Measurements from ENCODE around the gene SCCPDH. TPM values are rescaled to one million over a fixed set of nuclear protein-coding genes. Genes with fewer than 3 reads are reported as not detected.

The SCCPDH gene
- total and polyA plus RNA-seq, 2 donors = 35.2 to 80.2 TPM

DNA sequence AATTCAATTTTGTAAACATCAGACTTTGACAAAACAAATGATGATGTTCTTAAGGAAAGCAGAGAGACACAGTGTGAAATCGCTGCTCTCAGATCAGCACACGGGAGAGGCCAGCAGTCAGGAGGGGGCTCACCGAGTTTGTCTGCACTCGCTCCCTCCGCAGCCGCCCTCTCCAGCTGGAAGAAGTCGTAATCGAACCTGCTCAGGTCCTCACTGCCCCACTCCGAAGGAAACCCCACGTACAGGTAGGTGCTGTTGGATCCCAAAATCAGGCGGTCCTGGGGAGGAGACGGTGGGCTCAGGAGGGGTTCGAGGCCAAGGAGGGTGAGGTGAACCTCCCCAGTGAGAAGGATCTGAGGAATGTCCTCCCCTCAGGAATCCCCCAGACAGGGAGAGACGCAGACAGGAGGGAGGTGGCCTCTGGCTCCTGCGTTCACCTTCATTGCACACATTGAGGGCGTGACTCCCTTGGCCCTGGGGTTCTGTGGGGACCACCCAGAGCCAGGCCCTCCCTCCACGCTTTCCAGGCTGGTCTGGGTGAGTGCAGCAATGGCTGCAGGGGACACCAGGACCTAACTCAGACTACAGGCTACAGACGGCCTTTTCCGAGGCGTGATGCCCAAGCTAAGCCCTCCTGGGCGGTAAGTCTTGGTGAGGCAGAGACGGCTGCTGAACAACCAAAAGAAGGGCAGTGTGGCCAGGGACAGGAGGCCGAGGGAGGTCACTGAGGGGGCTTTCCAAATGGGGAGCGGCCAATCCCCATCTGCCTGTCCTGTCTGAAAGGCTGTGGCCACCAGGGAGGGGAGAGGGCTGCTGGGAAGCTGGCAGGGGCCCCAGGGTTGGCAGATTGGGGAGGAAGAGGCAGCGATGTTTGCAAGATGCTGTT lies 65.5 kb downstream of the SCCPDH start:
- peaks cover 4% of the 10 kb centered on the region for H3K4me1 ChIP-seq (ENCODE audit: insufficient read depth)
- H3K27ac ChIP-seq (ENCODE audit: low read depth) = no peak overlapping the region
- no peak for DNase-seq (ENCODE audit: extremely low spot score)
- no peaks in the 10 kb centered on the region for H3K36me3 ChIP-seq (ENCODE audit: insufficient read depth)
- H3K4me3 ChIP-seq (ENCODE audit: low read depth, low read length) = no peak overlapping the region
- 70% methylated on average over 25 of the region's 25 CpGs for WGBS

DNA sequence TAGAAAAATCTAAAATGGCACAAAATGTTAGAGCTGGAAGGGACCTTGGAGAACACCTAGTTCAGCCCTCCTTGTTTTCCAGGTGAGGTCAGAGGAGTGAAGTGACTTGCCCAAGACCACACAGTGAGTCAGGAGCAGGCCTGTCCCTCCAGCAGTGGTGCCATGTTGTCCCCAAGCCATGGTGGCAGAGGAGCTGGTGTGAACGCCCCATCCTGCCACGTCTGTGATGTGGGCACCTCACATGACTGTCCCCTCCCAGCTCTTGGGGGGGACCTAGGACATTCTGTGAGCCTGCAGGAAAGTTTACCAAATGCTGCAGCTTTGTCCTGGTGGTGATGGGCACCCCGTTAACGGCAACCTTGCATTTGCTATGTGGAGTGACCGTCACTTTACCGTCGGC lies 66.2 kb downstream of the SCCPDH start:
- DNase-seq (ENCODE audit: extremely low spot score) = no peak
- WGBS = 97% methylated on average over 7 of the region's 7 CpGs
- H3K36me3 ChIP-seq (ENCODE audit: insufficient read depth) = no peaks in the 10 kb centered on the region
- H3K4me3 ChIP-seq (ENCODE audit: low read depth, low read length) = no peak overlapping the region
- peaks cover 4% of the 10 kb centered on the region for H3K4me1 ChIP-seq (ENCODE audit: insufficient read depth)
- no peak overlapping the region for H3K27ac ChIP-seq (ENCODE audit: low read depth)

DNA sequence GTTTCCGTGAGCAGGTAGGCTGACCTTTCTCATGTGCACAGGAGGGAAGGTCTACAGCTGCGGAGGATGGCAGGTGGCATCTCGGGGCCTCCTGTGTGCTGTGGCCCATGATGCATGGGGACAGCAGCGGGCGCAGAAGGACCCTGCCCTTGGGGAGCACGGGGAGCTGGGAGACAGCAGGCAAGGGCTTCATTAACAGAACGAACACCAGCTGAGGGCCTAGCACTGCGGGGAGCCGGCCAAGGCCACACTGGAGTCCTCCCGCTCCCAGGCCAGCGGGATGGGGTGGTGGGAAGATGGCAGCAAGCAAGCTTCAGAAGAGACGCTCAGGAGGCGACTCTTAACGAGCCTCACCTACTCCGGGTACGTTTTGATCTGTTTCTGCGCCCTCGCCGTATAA lies 66.6 kb downstream of the SCCPDH start:
- H3K4me3 ChIP-seq (ENCODE audit: low read depth, low read length) = no peak overlapping the region
- DNase-seq (ENCODE audit: extremely low spot score) = no peak
- 97% methylated on average over 19 of the region's 19 CpGs for WGBS
- no peaks in the 10 kb centered on the region for H3K36me3 ChIP-seq (ENCODE audit: insufficient read depth)
- H3K4me1 ChIP-seq (ENCODE audit: insufficient read depth) = peaks cover 4% of the 10 kb centered on the region
- H3K27ac ChIP-seq (ENCODE audit: low read depth) = no peak overlapping the region

DNA sequence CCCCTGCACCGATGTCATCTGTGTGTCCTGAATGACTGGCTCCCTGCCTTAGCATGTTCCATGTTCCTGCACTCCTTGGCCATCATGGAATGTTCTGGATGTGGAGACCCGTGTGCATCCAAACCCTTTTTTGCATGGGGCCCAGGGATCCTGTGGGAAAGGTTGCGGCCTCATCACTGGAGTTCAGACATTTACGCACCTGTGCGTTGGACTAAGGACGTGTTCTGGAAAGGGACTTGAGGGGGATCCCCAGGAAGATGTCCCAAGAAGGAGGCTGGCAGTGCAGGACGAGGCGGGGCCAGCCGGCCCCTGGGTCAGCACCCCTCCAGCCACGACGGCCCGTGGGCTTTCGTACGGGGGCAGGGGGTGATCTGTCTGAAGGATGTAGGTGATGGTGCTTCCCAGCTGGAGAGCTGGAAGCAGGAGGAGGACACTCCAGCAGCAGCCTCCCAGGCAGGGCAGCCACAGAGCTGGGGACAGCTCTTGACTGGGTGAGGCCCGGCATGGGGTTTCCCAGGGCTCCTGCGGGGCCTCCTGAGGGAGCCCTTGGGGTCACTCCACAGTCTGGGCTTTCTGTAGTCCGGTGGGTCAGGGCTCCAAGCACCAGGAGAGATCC lies 67.2 kb downstream of the SCCPDH start:
- Histone ChIP-seq H3K36me3 (ENCODE audit: insufficient read depth) (no peaks in the 10 kb centered on the region), H3K4me3 (ENCODE audit: low read depth, low read length) (no peak overlapping the region), H3K27ac (ENCODE audit: low read depth) (no peak overlapping the region), H3K4me1 (ENCODE audit: insufficient read depth) (peaks cover 4% of the 10 kb centered on the region)
- no peak for DNase-seq (ENCODE audit: extremely low spot score)
- 84% methylated on average over 17 of the region's 17 CpGs for WGBS

DNA sequence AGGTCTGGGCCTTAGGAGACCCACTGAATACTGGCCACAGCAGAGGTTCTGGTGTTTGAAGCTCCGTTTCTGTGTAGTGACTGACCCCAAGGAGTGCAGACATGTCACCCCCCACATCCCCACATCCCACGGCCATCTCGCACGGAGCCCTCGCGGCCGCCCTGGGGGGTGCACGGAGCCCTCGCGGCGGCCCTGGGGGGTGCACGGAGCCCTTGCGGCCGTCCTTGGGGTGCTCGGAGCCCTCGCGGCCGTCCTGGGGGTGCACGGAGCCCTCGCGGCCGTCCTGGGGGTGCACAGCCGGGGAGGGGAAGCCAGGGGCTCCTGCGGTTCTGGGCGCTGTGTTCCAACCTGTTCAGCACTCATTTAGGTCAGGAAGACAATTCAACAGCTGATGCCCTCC lies 68.4 kb downstream of the SCCPDH start:
- Histone ChIP-seq H3K36me3 (ENCODE audit: insufficient read depth) (no peaks in the 10 kb centered on the region), H3K27ac (ENCODE audit: low read depth) (no peak overlapping the region), H3K4me1 (ENCODE audit: insufficient read depth) (peaks cover 1% of the 10 kb centered on the region), H3K4me3 (ENCODE audit: low read depth, low read length) (no peak overlapping the region)
- DNase-seq (ENCODE audit: extremely low spot score) = no peak
- WGBS = 91% methylated on average over 25 of the region's 25 CpGs

DNA sequence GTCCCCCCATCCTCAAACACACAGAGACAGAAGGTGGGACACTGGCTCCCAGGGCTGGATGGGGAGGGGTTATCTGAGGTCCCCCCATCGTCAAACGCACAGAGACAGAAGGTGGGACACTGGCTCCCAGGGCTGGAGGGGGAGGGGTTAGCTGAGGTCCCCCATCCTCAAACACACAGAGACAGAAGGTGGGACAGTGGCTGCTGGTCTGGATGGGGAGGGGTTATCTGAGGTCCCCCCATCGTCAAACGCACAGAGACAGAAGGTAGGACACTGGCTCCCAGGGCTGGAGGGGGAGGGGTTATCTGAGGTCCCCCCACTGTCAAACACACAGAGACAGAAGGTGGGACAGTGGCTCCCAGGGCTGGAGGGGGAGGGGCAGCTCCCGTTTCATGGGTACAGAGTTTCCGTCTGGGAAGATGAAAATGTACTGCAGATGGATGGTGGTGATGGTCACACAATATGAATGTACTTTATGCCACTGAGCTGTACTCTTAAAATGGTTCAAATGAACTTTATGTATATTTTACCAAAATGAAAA lies 69.2 kb downstream of the SCCPDH start:
- DNase-seq (ENCODE audit: extremely low spot score) = no peak
- WGBS = 24% methylated on average over 6 of the region's 6 CpGs
- H3K27ac ChIP-seq (ENCODE audit: low read depth) = no peak overlapping the region

DNA sequence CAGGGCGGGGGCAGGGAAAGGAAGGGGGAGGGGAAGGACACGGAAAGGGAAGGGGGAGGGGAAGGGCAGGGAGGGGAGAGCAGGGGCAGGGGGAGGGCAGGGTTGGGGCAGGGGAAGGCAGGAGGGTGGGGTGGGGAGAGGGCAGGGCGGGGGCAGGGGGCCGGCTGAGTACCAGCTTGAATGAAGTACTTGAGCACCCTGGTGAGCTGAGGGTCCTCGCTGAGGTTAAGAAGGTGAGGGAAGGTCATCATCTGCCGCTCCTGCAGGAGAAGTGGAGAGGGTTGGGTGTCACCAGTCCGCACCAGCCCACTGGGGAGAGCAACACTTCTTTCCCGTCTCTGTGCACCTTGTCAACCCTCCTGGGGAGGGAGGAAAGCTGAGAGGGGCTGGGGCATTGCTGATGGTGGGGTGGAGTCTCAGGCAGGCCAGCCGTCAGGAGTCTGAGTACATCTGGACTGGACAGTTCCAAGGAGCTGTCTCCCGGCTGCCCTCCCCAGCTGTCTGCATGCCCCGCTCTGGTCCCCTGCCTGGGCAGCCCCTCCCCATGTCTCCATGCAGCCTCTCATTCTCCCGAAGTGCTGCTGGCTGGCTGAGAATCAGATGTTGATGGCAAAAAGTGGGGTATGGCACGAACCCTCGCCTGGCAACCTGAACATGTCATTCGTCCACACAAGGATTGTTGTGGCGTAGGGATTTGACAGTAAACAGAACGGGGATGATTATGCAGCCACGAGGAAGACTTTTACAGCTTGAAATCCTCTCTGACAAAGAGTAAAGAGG lies 70.0 kb downstream of the SCCPDH start:
- Histone ChIP-seq H3K27ac (ENCODE audit: low read depth) (no peak overlapping the region), H3K4me1 (ENCODE audit: insufficient read depth) (no peaks in the 10 kb centered on the region), H3K36me3 (ENCODE audit: insufficient read depth) (no peaks in the 10 kb centered on the region), H3K4me3 (ENCODE audit: low read depth, low read length) (no peak overlapping the region)
- WGBS = 28% methylated on average over 17 of the region's 18 CpGs
- no peak for DNase-seq (ENCODE audit: extremely low spot score)

More for the DNA sequence above, 69.2 kb downstream of the SCCPDH start:
- Histone ChIP-seq H3K36me3 (ENCODE audit: insufficient read depth) (no peaks in the 10 kb centered on the region), H3K4me3 (ENCODE audit: low read depth, low read length) (no peak overlapping the region), H3K4me1 (ENCODE audit: insufficient read depth) (peaks cover 1% of the 10 kb centered on the region)

DNA sequence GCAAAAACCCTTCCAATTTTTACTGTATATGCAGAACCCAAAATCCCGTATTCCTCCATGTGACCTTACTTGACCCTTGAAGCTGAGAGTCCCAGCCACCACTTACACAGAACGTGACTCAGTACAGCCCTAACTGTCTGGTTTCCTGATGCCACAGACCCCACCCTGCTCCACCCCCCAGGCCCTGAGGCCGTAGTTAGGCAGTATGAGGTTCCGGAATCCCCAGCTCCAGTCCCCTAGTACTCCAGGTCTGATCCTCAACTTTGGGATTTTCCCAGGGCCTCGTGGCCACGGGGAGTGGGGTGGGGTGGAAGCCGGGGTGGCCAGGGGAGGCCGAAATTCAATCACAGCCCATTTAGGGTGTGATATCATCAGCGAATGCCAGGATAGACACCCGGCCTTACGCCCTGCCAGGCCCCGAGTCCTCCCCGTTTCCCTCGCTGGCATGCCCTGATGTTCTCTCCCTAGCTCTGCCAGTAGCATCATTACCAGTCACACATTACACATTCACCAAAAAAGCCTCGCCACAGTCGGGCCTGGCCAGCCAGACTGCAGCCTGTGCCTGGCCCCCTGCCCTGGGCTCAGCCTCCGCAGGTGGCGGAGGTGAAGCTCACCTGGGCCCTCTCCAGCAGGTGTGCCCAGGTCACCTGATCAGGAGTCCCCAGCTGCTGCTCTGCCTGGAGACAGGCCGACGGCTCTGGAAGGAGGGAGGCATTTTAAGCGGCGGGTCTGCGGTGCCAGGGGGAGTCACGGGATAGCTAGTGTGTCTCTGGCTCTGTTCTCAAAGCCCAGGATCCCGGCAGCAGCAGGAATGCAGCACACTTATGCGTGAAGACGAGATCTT lies 70.8 kb downstream of the SCCPDH start:
- WGBS = 69% methylated on average over 27 of the region's 27 CpGs
- H3K4me1 ChIP-seq (ENCODE audit: insufficient read depth) = no peaks in the 10 kb centered on the region
- H3K27ac ChIP-seq (ENCODE audit: low read depth) = no peak overlapping the region
- DNase-seq (ENCODE audit: extremely low spot score) = no peak
- H3K4me3 ChIP-seq (ENCODE audit: low read depth, low read length) = no peak overlapping the region
- no peaks in the 10 kb centered on the region for H3K36me3 ChIP-seq (ENCODE audit: insufficient read depth)

DNA sequence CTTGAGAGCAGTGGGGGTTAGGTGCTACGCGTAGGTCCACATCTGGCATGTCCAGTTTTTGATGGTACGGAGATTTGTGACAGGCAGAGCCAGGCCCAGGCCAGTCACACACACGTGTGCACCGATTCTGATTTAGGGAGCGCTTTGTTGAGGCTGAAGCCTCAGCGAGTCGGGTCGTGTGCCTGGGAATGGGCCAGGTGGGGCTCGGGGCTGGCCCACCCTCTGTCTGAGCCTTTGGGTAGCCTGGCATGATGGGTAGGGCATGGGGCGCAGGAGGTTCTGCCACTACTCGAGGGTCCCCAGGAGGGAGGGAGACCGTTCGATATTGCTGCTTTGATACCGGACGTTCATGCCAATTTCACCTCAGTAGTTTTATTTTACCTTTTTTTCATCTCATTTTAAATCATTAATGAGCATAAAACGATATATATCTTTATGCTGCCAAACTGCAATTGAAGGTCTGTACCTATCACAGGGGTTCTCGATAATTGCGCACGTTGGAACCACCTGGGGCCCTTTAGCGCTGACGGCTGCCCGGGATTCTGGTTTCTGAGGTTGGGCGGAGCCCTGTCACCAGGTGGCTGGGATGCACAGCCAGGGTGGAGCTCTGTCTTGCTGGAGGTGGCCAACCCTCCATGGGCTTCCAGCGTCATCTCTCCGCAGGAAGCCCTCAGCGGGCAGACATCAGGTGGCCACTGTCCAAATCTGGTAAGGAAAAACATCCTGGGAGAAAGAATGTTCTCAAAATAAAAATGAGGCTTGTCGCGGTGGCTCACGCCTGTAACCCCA lies 71.9 kb downstream of the SCCPDH start:
- 93% methylated on average over 30 of the region's 30 CpGs for WGBS
- no peak for DNase-seq (ENCODE audit: extremely low spot score)

DNA sequence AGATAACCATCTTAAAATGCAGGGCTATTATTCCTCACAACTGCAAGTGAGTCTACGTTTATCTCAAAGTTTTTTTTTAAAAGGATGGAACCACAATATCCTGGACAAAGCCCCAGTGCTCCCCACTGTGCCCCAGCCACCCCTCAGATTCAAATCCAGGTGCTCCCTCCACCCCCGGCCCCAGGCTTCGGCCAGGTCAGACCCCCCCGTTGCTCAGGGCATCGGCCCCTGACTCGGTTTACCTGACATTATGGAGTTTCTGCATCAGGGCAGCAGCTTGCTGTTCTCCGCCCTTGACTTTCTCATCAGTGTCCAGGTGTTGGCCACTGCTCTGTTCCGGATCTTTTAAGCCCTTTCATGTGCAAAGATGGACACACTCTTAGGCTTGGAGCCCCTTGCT lies 72.9 kb downstream of the SCCPDH start:
- no peak overlapping the region for H3K27ac ChIP-seq (ENCODE audit: low read depth)
- H3K36me3 ChIP-seq (ENCODE audit: insufficient read depth) = no peaks in the 10 kb centered on the region
- 85% methylated on average over 8 of the region's 8 CpGs for WGBS
- H3K4me1 ChIP-seq (ENCODE audit: insufficient read depth) = no peaks in the 10 kb centered on the region
- no peak overlapping the region for H3K4me3 ChIP-seq (ENCODE audit: low read depth, low read length)
- no peak for DNase-seq (ENCODE audit: extremely low spot score)

More for the DNA sequence above, 71.9 kb downstream of the SCCPDH start:
- H3K4me3 ChIP-seq (ENCODE audit: low read depth, low read length) = no peak overlapping the region
- no peak overlapping the region for H3K27ac ChIP-seq (ENCODE audit: low read depth)
- H3K4me1 ChIP-seq (ENCODE audit: insufficient read depth) = no peaks in the 10 kb centered on the region
- H3K36me3 ChIP-seq (ENCODE audit: insufficient read depth) = no peaks in the 10 kb centered on the region

DNA sequence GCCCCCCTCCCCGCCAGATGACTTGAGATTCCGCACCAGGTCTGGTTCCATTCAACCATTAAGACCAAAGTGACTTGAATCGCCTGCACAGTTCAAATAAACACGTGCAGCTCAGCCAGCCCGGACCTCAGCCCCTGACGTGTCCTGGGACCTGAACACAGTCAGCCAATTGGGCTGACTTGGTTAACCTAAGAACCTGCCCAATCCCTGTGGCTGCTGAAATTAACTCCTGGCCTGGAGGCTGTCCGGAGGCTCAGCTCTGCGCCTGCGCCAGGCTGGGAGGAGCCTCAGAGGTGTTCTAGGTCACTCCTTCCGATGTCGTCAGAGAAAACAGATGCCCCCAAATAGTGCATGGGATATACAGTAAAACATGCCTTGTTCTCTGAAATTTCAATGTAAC lies 73.4 kb downstream of the SCCPDH start:
- DNase-seq (ENCODE audit: extremely low spot score) = no peak
- no peaks in the 10 kb centered on the region for H3K36me3 ChIP-seq (ENCODE audit: insufficient read depth)
- H3K4me1 ChIP-seq (ENCODE audit: insufficient read depth) = no peaks in the 10 kb centered on the region
- H3K4me3 ChIP-seq (ENCODE audit: low read depth, low read length) = no peak overlapping the region
- no peak overlapping the region for H3K27ac ChIP-seq (ENCODE audit: low read depth)
- 81% methylated on average over 11 of the region's 11 CpGs for WGBS

DNA sequence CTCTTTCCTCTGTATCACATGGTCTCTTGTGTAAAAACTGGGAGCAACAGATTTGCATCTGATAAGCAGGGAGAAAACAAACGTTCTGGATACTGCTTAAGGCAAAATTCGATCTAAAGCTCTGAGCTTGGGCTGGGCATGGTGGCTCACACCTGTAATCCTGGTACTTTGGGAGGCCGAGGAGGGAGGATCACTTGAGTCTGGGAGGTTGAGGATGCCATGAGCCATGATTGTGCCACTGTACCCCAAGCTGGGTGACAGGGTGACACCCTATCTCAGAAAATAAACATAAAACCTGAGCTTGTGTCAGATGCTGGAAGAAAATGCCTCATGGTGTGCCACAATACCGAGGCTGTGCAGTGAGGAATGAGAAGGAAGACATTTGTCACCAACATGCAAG lies 73.9 kb downstream of the SCCPDH start:
- H3K4me3 ChIP-seq (ENCODE audit: low read depth, low read length) = no peak overlapping the region
- DNase-seq (ENCODE audit: extremely low spot score) = no peak

More for the DNA sequence above, 73.9 kb downstream of the SCCPDH start:
- 74% methylated on average over 4 of the region's 4 CpGs for whole genome bisulfite sequencing
- Histone ChIP-seq H3K4me1 (ENCODE audit: insufficient read depth) (no peaks in the 10 kb centered on the region), H3K36me3 (ENCODE audit: insufficient read depth) (no peaks in the 10 kb centered on the region), H3K27ac (ENCODE audit: low read depth) (no peak overlapping the region)

Measured in urinary bladder (tissue), 4 donors.